HEK293T (cell line): Measurements from ENCODE around the gene RPA1.
"Not testable (repeated sequence)": the region's sequence is repeated elsewhere in the genome, so short reads cannot be mapped to it uniquely, and the experiment has no call there.

Experiments used
- CTCF ChIA-PET: fragments of 350-600 bp; formaldehyde crosslinking; extraction: SDS; loops from one replicate; lab custom pipeline; 2021; ENCODE audit warnings: antibody characterized with exemption, inconsistent platforms; lab: Yijun Ruan, JAX
- POLR2A ChIA-PET: fragments of 350-600 bp; formaldehyde crosslinking; extraction: SDS; loops from one replicate; lab custom pipeline; 2020; ENCODE audit warnings: antibody characterized with exemption, inconsistent platforms; lab: Yijun Ruan, JAX
- DNase-seq: peaks from one replicate; pipeline ENCODE4 v3.0.0; 2012; ENCODE audit warnings: mixed read lengths; ENCODE audit errors: extremely low spot score
- ARNT ChIP-seq: fragments of 450-650 bp; IDR thresholded peaks from 2 replicates; pipeline ENCODE4 v1.6.1; 2017; ENCODE audit warnings: mild to moderate bottlenecking
- BHLHE40 ChIP-seq: fragments of 450-650 bp; IDR thresholded peaks from 2 replicates; pipeline ENCODE4 v1.6.1; 2016; ENCODE audit warnings: mild to moderate bottlenecking, moderate library complexity, borderline replicate concordance
- CTBP1 ChIP-seq: fragments of 450-650 bp; IDR thresholded peaks from 2 replicates; pipeline ENCODE4 v1.6.1; 2016; ENCODE audit warnings: borderline replicate concordance
- ELF4 ChIP-seq: fragments of 450-650 bp; IDR thresholded peaks from 2 replicates; pipeline ENCODE4 v1.6.1; 2017; ENCODE audit warnings: antibody characterized with exemption
- FOXA1 ChIP-seq: fragments of 450-650 bp; IDR thresholded peaks from 2 replicates; pipeline ENCODE4 v1.6.1; 2016; ENCODE audit warnings: mild to moderate bottlenecking
- FOXK2 ChIP-seq: fragments of 450-650 bp; IDR thresholded peaks from 2 replicates; pipeline ENCODE4 v1.6.1; 2016; ENCODE audit warnings: mild to moderate bottlenecking
- FOXM1 ChIP-seq: fragments of 450-650 bp; IDR thresholded peaks from 2 replicates; pipeline ENCODE4 v1.6.1; 2017; ENCODE audit warnings: mild to moderate bottlenecking, borderline replicate concordance
- HDGF ChIP-seq: fragments of 450-650 bp; IDR thresholded peaks from 2 replicates; pipeline ENCODE4 v1.6.1; 2017; ENCODE audit warnings: antibody characterized with exemption, borderline replicate concordance
- L3MBTL2 ChIP-seq: fragments of 450-650 bp; conservative IDR thresholded peaks from 2 replicates; pipeline ENCODE4 v1.6.1; 2016; ENCODE audit warnings: mild to moderate bottlenecking
- LEF1 ChIP-seq: fragments of 450-650 bp; IDR thresholded peaks from 2 replicates; pipeline ENCODE4 v1.6.1; 2017; ENCODE audit warnings: mild to moderate bottlenecking, borderline replicate concordance
- NFRKB ChIP-seq: fragments of 450-650 bp; IDR thresholded peaks from 2 replicates; pipeline ENCODE4 v1.6.1; 2016; ENCODE audit warnings: mild to moderate bottlenecking, moderate library complexity
- PKNOX1 ChIP-seq: fragments of 450-650 bp; IDR thresholded peaks from 2 replicates; pipeline ENCODE4 v1.6.1; 2016
- SP1 ChIP-seq: fragments of 450-650 bp; IDR thresholded peaks from 2 replicates; pipeline ENCODE4 v1.6.1; 2017
- SUZ12 ChIP-seq: fragments of 450-650 bp; IDR thresholded peaks from 2 replicates; pipeline ENCODE4 v1.6.1; 2016; ENCODE audit warnings: mild to moderate bottlenecking
- TARDBP ChIP-seq: fragments of 450-650 bp; IDR thresholded peaks from 2 replicates; pipeline ENCODE4 v1.6.1; 2016
- ZNF384 ChIP-seq: fragments of 450-650 bp; IDR thresholded peaks from 2 replicates; pipeline ENCODE4 v1.6.1; 2016

The RPA1 gene

GRCh38 chr17:1800240-1800639 lies 29.6 kb upstream of the RPA1 start:
- CTCF ChIA-PET: no interaction called here

GRCh38 chr17:1800712-1801111 lies 29.1 kb upstream of the RPA1 start:
- ChIA-PET POLR2A (no interaction called here), CTCF (interaction anchor here (0.6 kb wide), 1 partner anchor 84 kb away, joined by 3 read pairs; no protein-coding TSS in a partner anchor)
- no peak for TF ChIP-seq FOXA1
- TF ChIP-seq BHLHE40: no peak
- no peak for TF ChIP-seq HDGF
- no peak for TF ChIP-seq NFRKB
- TF ChIP-seq ELF4: no peak
- DNase-seq: no peak

More at GRCh38 chr17:1800240-1800639, 29.6 kb upstream of the RPA1 start:
- TF ChIP-seq ZNF384 (no peak), SP1 (no peak), SUZ12 (no peak), ARNT (no peak), BHLHE40 (no peak)
- POLR2A ChIA-PET: no interaction called here
- DNase-seq: no peak

- no peak for DNase-seq
- POLR2A ChIA-PET: no interaction called here
Observed at GRCh38 chr17:1802429-1802828, 27.4 kb upstream of the RPA1 start.

GRCh38 chr17:1803280-1803679 lies 26.5 kb upstream of the RPA1 start:
- DNase-seq: no peak
- CTCF ChIA-PET: interaction anchor here (0.7 kb wide), 1 partner anchor 62 kb away, joined by 4 read pairs; no protein-coding TSS in a partner anchor
- no peak for TF ChIP-seq CTBP1
- TF ChIP-seq TARDBP: no peak
- no peak for TF ChIP-seq LEF1
- TF ChIP-seq BHLHE40: no peak
- TF ChIP-seq FOXA1: no peak
- no peak for TF ChIP-seq NFRKB
- no peak for TF ChIP-seq PKNOX1
- POLR2A ChIA-PET: no interaction called here

More at GRCh38 chr17:1802429-1802828, 27.4 kb upstream of the RPA1 start:
- TF ChIP-seq SP1: no peak
- no peak for TF ChIP-seq ZNF384
- CTCF ChIA-PET: no interaction called here

- ChIA-PET POLR2A (interaction anchor here (0.7 kb wide), 1 partner anchor 21 kb away, joined by 3 read pairs; no protein-coding TSS in a partner anchor), CTCF (no interaction called here)
- TF ChIP-seq FOXK2: no peak
- no peak for TF ChIP-seq FOXA1
- no peak for TF ChIP-seq ELF4
- no peak for TF ChIP-seq TARDBP
- no peak for TF ChIP-seq SUZ12
- TF ChIP-seq CTBP1: no peak
- no peak for TF ChIP-seq LEF1
- no peak for TF ChIP-seq FOXM1
- TF ChIP-seq ZNF384: no peak
- no peak for TF ChIP-seq ARNT
- no peak for TF ChIP-seq SP1
- TF ChIP-seq L3MBTL2: no peak
- TF ChIP-seq NFRKB: no peak
- no peak for TF ChIP-seq HDGF
- no peak for TF ChIP-seq PKNOX1
- no peak for TF ChIP-seq BHLHE40
- no peak for DNase-seq
Observed at GRCh38 chr17:1807890-1808289, 21.9 kb upstream of the RPA1 start.

GRCh38 chr17:1808644-1809043 lies 21.2 kb upstream of the RPA1 start:
- ChIA-PET CTCF (no interaction called here), POLR2A (interaction anchor here (0.7 kb wide), 1 partner anchor 21 kb away, joined by 3 read pairs; no protein-coding TSS in a partner anchor)
- no peak for DNase-seq
- TF ChIP-seq SUZ12 (no peak), PKNOX1 (no peak), SP1 (no peak), BHLHE40 (no peak)

- DNase-seq, CTCF ChIA-PET, POLR2A ChIA-PET: not testable (repeated sequence)
Observed at GRCh38 chr17:1809815-1810214, 20.0 kb upstream of the RPA1 start.
